B cell (primary cell): ENCODE results near the gene CYP27B1. TPM values are rescaled to one million over a fixed set of nuclear protein-coding genes. Genes with fewer than 3 reads are reported as not detected.
A peak's percentile ranks its signal among the peaks of the same experiment; 100 is the strongest.

Source experiments
- ATAC-seq: fragments of 200-7000 bp; cut with Tn5 transposase; one replicate; pipeline ENCODE4 v1.10.0; 2021; ENCODE audit warnings: low read depth, mild to moderate bottlenecking, moderate number of reproducible peaks, moderate library complexity
- CTCF ChIA-PET: fragments of 350-600 bp; sonication (Branson Sonifier 250); formaldehyde crosslinking; loops from one replicate; lab custom pipeline; 2021; ENCODE audit warnings: antibody characterized with exemption, inconsistent platforms; lab: Charles Lee
- POLR2A ChIA-PET: fragments of 350-600 bp; sonication (Branson Sonifier 250); formaldehyde crosslinking; loops from one replicate; lab custom pipeline; 2021; ENCODE audit warnings: antibody characterized with exemption; lab: Charles Lee
- DNase-seq: peaks from one replicate; pipeline ENCODE4 v3.0.0; 2013
- H2AFZ ChIP-seq: 2 replicates; pipeline ENCODE4 v1.6.1; 2012; ENCODE audit warnings: mild to moderate bottlenecking, low read depth, low read length; ENCODE audit not compliant: insufficient read depth, poor library complexity, severe bottlenecking
- H3K27ac ChIP-seq, 2 donors: 1 replicate in 1 of 2; 2 replicates in 1 of 2; pipeline ENCODE4 v1.5.1; 2012 to 2013; ENCODE audit warnings: low read length in 2 of 2, mild to moderate bottlenecking in 2 of 2, moderate library complexity in 1 of 2
- H3K27me3 ChIP-seq, 4 experiments: fragments of 200-600 bp in 1 of 4; sonication (generic) in 1 of 4; replicated peaks in 1 of 4; 1 replicate in 2 of 4; 2 replicates in 2 of 4; pipeline versions ENCODE4 v1.6.1 to v1.7.0; 2013 to 2016; ENCODE audit warnings: low read length in 3 of 4, mild to moderate bottlenecking in 2 of 4, mixed read lengths in 1 of 4, moderate library complexity in 1 of 4; ENCODE audit not compliant: insufficient read depth in 4 of 4, control insufficient read depth in 3 of 4; ENCODE audit errors: control extremely low read depth in 1 of 4
- H3K36me3 ChIP-seq, 2 experiments: replicated peaks in 1 of 2; 1 replicate in 1 of 2; 2 replicates in 1 of 2; pipeline versions ENCODE4 v1.6.1 to v1.7.1; 2013; ENCODE audit warnings: low read length in 1 of 2; ENCODE audit not compliant: insufficient read depth in 2 of 2, control insufficient read depth in 1 of 2; ENCODE audit errors: control extremely low read depth in 1 of 2, extremely low read depth in 1 of 2
- H3K4me1 ChIP-seq, 2 donors: fragments of 200-600 bp in 1 of 2; sonication (generic) in 1 of 2; 1 replicate in 1 of 2; 2 replicates in 1 of 2; pipeline versions ENCODE4 v1.5.1 to v1.6.1; 2013 to 2017; ENCODE audit warnings: low read length in 2 of 2; ENCODE audit not compliant: control insufficient read depth in 2 of 2, insufficient read depth in 2 of 2
- H3K4me2 ChIP-seq: replicated peaks from 2 replicates; pipeline ENCODE3; 2012; ENCODE audit warnings: mild to moderate bottlenecking, low read depth, low read length; ENCODE audit not compliant: poor library complexity, severe bottlenecking
- H3K4me3 ChIP-seq, 5 experiments: fragments of 200-600 bp in 1 of 5; sonication (generic) in 1 of 5; 1 replicate in 3 of 5; 2 replicates in 2 of 5; pipeline versions ENCODE4 v1.5.1 to v1.7.0; 2011 to 2016; ENCODE audit warnings: low read length in 4 of 5, mild to moderate bottlenecking in 4 of 5, low read depth in 2 of 5, control low read depth in 1 of 5, moderate library complexity in 1 of 5; ENCODE audit not compliant: insufficient read depth in 1 of 5; ENCODE audit errors: control extremely low read depth in 1 of 5, extremely low read depth in 1 of 5
- H3K79me2 ChIP-seq: fragments of 200-600 bp; sonication (generic); one replicate; pipeline ENCODE4 v1.6.0; 2016; ENCODE audit warnings: low read length; ENCODE audit not compliant: control insufficient read depth, insufficient read depth
- H3K9ac ChIP-seq: fragments of 200-600 bp; sonication (generic); 2 replicates; pipeline ENCODE4 v1.6.1; 2017; ENCODE audit warnings: mild to moderate bottlenecking, low read length, moderate library complexity
- H3K9me3 ChIP-seq, 3 donors: one replicate each; pipeline versions ENCODE4 v1.6.1 to v1.7.1; 2013; ENCODE audit warnings: low read length in 2 of 3; ENCODE audit not compliant: control insufficient read depth in 2 of 3, insufficient read depth in 1 of 3; ENCODE audit errors: control extremely low read depth in 1 of 3
- H4K20me1 ChIP-seq: 2 replicates; pipeline ENCODE4 v1.6.0; 2012; ENCODE audit warnings: mild to moderate bottlenecking, low read length; ENCODE audit not compliant: insufficient read depth, control insufficient read depth, poor library complexity, severe bottlenecking
- H3K27ac Mint-ChIP-seq: one replicate; pipeline ENCODE4 v1.8.0; 2021; ENCODE audit warnings: mixed read lengths
- H3K27me3 Mint-ChIP-seq: one replicate; pipeline ENCODE4 v1.8.0; 2021; ENCODE audit warnings: mixed read lengths
- H3K4me1 Mint-ChIP-seq: one replicate; pipeline ENCODE4 v1.8.0; 2021; ENCODE audit warnings: mixed read lengths
- H3K4me3 Mint-ChIP-seq: one replicate; pipeline ENCODE4 v1.8.0; 2021; ENCODE audit warnings: mixed read lengths
- H3K9me3 Mint-ChIP-seq: one replicate; pipeline ENCODE4 v1.8.0; 2022; ENCODE audit warnings: mixed read lengths; ENCODE audit not compliant: insufficient read depth
- CTCF ChIP-seq: fragments of 200-600 bp; IDR thresholded peaks from one replicate; pipeline ENCODE4 v1.8.0; 2022; ENCODE audit warnings: antibody characterized with exemption, mild to moderate bottlenecking
- EZH2 ChIP-seq: IDR thresholded peaks from 2 replicates; pipeline ENCODE4 v1.6.1; 2012; ENCODE audit warnings: borderline replicate concordance, low read depth, mild to moderate bottlenecking, moderate library complexity, low read length; ENCODE audit not compliant: insufficient read depth, poor library complexity, severe bottlenecking
- WGBS: methylation state at CpG from one replicate; pipeline ENCODE4 v1.1.5; 2013; ENCODE audit warnings: missing lambda C conversion rate; ENCODE audit not compliant: insufficient coverage; 5-methylcytosine and 5-hydroxymethylcytosine counted together
- intact Hi-C: fragments of 100-400 bp; cut with micrococcal nuclease; formaldehyde crosslinking; loops from one replicate; pipeline ENCODE4 v1.10.0; 2022
- polyA plus RNA-seq: library from polyadenylated mRNA; depleted of rRNA; stranded (reverse); fragments of >200 nt; gene quantifications from 2 replicates; pipeline ENCODE4 v1.2.3, GENCODE V29; 2012
- total RNA-seq, 2 donors: library from RNA; stranded (reverse); fragments of 120-200 nt in 1 of 2; gene quantifications; 1 replicate in 1 of 2; 2 replicates in 1 of 2; pipeline versions ENCODE4 v1.2.3 to v1.2.4, GENCODE V29; 2013 to 2022

Gene CYP27B1
- total and polyA plus RNA-seq, 2 donors (not counting 1 experiment from before 2014, with no cell fraction given): 0.66 to 0.79 TPM

GRCh38 chr12:57755194-57755453 is 11.8 kb downstream of the CYP27B1 start:
- ChIA-PET CTCF (interaction anchor here (1.5 to 2.6 kb wide), 3 partner anchors 27 to 150 kb away, joined by 5 to 31 read pairs (median 7); partner anchors contain the start of gene TSFM), POLR2A (interaction anchor here (1.0 kb wide), 1 partner anchor 92 kb away, joined by 4 read pairs; the partner anchor contains the start of gene CTDSP2)
- Mint-ChIP-seq H3K4me3 (peak overlapping the region; percentile 96), H3K27ac (no peak overlapping the region), H3K9me3 (no peaks in the 10 kb centered on the region), H3K27me3 (no peaks in the 10 kb centered on the region), H3K4me1 (peaks cover 72% of the 10 kb centered on the region)
- H4K20me1 ChIP-seq: peaks cover 41% of the 10 kb centered on the region
- peaks cover 1 to 38% of the 10 kb centered on the region in 2 experiments for H3K36me3 ChIP-seq
- peak overlapping the region; percentile 90 for H3K4me2 ChIP-seq
- intact Hi-C loops: loop anchor here (5.0 to 10.0 kb wide), 5 partner anchors 77 to 670 kb away; partner anchors contain the start of genes CTDSP2, GLI1, INHBE and MARS1
- H3K27ac ChIP-seq: peak overlapping the region in 1 of 2 donors; percentile 30
- H3K4me1 ChIP-seq: peaks cover 44 to 68% of the 10 kb centered on the region in 2 donors
- DNase-seq: no peak
- peak overlapping the region in 4 of 5 experiments; percentile 78 to 87 (median 86) for H3K4me3 ChIP-seq
- TF ChIP-seq CTCF: no peak
- TF ChIP-seq EZH2: no peak
- no peak for ATAC-seq
- H3K9ac ChIP-seq: peak overlapping the region; percentile 80
- 0% methylated on average over 7 of the region's 34 CpGs for WGBS
- H3K27me3 ChIP-seq: no peaks in the 10 kb centered on the region
- no peaks in the 10 kb centered on the region for H3K9me3 ChIP-seq
- H3K79me2 ChIP-seq: peaks cover 48% of the 10 kb centered on the region
- peak overlapping the region; percentile 16 for H2AFZ ChIP-seq
